CMK (cell line): Measurements from ENCODE around the gene AFF2.
A peak's percentile ranks its signal among the peaks of the same experiment; 100 is the strongest.

ENCODE experiments used
- DNase-seq: peaks from one replicate; pipeline ENCODE4 v3.0.0-alpha.2; 2010; ENCODE audit warnings: low read depth

The AFF2 gene

DNA sequence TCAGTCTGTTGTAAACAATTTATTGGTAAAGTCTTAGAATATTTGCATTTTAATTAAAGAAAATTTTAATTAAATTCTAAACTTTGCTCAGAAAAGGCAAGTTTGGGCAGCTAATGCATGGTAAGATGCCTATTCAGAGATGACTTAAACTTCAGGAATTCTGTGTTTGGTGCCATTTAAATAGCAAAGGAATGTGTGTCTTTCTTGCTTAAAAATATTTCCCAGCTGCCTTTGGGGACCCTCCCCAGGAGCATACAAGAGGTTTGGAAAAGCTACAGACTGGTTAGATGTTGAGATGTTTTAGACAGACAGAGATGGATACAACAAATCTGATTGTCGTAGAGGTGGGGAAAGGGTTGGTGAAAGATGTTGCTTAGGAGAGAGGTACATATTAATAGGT lies 36.5 kb downstream of the AFF2 start:
- no peak for DNase-seq

DNA sequence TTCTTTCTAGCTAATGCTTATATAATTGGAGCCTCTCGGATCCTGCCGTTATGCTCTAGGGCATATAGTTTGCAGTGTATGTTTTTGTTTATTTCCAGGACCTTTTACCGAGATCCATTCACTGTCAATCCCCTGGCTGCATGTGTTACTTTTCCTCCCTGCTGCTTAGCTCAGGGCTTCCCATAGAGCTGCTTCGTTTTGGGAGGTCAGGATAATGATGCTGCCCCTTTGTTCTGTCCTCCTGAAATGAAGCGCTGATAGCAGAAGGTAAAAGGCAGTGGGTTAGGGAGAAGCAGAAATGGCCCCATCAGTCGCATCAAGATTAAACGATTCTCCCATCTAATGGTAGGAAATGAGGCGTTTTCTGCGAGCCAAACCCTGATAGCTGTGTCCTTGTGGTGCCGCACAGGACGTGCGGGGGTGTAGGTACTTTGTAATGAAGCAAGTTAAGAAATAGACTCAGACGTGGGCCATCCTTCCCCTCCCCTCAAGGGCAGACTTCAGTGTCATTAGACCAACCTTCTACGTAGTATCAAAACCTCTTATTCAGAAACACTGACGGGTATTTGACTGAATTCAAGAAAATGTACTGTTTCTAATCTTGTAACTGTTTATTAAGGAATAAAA lies 37.3 kb downstream of the AFF2 start:
- no peak for DNase-seq

DNA sequence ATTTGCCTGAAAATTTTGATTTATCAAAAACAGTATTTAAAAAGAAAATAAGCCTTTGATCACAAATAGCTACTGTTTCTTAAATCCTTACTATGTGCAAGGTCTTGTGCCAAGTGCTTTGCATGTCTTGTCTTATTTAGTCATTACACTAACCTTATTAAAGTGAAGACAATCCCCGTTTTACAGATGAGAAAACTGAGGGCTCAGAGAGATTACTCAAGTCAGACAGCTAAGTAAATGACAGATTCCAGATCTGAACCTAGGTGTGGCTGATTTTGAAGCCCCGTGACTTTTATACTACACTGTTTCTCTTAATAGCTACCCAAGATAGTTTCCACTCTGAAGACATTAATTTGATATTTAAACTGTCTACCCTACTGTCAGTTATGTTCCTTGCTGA lies 38.2 kb downstream of the AFF2 start:
- DNase-seq = no peak

DNA sequence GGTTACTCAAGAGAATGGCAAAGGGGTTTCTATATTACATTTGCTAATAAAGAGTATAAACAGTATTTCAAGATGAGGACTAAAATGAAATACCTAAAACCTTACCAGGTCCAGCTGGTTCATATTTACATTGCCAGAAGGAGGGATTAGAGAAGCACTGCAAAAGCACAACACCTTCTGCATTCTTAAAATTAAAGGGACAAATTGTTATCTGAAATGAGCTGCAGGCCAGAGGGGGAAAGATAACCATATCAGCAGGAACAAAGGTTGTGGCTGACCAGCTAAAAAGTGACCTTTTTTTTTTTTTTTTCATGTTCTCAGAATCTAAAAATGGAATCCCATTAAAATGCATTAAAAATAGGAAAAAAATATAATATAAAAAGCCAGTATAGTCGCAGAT lies 39.7 kb downstream of the AFF2 start:
- DNase-seq = no peak

DNA sequence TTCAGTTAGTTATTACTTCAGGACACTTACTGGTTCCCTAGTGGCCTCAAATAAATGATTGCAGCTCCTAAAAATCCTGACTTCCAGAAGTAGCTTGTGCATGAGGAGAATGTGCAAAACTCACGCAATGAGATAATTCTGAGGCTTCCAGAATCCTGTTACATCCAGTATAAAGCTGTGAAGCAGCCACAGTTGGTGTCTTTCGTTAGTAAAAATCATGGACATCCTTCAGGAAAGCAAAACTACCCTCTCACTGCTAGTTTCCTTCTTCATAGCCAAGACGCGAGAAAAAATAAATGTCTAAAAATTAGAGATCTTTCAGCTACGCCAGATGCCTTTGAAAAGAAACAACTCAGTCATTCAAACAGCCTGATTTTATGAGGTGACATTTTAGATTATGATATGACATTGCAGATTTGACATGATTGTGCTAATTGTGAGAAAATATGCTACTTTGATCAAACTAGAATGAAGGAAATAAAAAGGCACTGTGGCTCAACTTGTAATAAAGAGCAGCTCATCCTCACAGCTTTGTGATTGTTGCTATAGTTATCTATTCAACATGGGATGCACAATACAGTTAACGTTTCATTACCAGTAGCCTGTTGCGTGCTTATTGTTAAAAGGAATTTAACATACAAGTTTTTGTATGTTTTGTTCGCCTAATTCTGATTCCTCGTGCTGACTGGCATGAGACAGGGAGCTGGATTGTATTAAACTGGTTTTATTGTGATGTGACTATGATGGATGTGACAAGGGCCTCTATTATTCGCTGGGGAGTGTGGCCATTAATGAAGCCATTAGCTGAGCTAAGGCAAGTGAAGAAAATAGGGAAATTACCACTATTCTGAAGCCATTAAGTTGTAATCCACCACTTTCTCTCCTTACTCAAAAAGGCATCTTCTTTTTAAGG lies 40.5 kb downstream of the AFF2 start:
- DNase-seq = no peak

DNA sequence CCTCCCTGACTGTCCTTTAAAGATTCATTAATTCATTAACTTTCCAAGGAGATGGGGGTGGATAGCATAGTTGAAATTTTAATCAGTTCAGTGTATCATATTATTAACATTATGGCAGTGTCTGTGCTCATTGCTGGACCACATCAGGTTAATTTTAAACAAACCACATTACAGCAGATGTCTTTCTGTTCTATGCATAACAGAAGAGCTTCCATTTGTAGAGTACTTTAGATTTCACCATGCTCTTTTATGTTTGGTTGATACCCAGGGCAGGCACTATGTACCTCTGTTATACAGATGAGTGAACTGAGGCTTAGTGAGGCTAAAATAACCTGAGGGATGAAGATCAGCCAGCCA lies 41.1 kb downstream of the AFF2 start:
- no peak for DNase-seq

DNA sequence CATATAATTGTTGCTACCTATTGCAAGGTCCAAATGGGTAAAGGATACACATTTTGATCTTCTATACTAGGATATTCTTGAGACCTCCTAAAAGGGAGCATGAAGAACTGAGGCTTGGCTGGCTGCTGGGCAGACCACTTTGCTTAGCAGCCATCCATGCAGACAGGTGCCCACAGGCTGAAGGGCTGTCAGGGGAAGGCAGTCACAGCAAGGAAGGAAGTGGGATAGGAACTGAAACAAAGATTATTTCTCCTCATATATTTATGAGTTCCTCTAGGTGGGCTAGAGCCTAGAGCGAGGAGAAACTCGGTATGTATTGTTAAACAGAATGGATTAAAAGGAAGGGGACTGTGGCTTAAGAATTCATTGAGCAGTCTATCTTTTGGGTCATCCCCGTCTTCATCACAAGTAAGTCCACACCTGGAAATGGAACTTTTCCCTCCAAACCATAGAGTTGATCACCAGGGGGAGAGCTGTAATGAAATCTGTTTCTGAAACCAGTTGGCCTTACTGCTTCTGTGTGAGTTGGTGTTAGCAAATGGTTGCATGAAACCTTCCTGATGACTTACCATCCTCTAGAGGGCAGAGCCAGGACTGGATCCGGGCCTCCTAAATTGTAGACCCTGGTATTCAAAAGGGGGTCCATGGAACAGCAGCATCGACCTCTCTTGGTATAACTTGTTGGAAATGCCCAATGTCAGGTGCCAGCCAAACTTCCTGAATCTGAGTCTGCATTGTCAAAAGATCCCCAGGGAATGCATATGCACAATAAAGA lies 42.3 kb downstream of the AFF2 start:
- DNase-seq = no peak

DNA sequence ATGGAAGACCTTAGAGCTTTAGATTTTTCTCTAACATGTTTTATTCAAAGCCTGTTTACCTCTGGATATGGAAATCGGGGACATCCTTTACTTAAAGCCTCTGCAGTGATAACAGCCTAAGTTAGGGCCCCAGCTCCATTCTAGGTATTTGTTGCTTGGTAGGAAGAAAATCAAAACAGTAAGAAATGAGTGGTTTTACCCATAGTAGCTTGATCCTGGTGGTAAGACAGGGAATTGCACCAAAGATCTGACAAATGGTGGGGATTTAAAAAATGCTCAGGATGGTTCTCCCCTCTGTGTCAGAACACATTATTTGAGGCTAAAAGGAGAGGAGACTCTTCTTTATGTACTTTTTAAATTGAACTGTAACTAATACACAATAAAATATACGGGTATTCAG lies 52.4 kb downstream of the AFF2 start:
- DNase-seq = no peak

DNA sequence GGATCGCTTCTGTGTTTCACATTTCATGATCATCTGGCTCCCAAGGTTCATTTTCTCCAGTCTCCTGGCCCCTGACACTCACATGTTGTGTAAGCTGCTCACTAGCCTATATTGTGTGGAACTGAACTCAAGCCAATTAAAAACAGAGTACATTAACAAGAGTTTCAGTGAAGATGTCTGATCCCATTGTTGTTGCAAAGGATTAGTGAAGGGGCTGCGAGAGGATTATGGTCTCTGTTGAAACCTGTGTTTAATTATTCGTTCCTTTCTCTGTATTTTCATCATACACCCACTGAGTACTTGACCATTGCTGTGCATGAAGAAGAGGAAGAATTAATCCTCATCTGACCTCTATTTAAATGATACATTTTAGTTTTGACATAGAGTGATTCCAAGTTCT lies 54.7 kb downstream of the AFF2 start:
- DNase-seq = no peak

DNA sequence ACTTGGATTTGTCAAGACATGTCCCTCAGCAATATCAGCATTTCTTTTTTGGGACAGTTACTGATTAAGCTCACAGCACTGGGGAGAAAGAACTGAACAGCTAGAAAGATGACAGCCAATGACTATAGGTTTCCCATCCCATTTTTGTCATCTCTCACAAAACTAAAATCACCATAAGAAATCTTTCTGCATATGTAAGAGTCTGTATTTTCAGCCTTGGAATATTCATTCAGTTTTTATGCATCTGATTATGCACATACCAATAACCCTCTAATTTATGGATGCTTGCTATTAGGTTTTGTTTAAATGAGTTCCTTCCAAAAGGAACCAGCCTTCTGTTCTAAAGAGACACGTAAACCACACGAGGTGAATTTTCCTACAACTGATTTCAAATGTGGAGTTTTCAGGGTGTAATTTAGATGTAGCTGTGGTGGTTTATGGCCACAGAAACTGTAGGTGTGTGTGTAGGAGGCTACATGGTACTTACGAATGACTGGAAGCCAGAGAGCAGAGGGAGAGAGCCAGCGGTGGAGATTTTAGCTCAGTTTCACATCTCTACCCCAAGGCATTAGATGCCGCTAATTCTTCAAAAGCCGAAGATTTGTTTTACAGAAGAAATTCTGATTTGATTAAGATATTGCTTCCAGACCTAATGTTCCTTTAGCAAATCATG lies 55.3 kb downstream of the AFF2 start:
- DNase-seq = no peak

DNA sequence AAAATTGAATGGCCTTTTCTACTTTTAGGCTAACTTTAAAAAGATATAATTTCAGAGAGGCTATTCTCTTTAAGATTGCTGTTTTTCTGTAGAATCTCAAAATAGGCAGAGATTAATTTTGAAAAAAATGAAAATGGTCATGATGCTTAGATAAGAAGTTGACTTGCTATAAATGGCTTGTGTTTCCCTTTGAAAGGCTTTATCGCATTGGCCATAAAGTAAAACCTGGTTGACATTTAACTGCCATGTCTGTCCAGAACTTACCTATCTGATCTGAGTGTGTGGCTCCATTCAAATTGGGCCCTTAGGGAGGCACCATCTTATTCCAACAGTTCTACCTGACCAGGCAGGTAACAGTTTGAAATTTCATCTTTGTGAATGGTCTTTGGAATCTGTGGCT lies 56.1 kb downstream of the AFF2 start:
- DNase-seq = no peak

DNA sequence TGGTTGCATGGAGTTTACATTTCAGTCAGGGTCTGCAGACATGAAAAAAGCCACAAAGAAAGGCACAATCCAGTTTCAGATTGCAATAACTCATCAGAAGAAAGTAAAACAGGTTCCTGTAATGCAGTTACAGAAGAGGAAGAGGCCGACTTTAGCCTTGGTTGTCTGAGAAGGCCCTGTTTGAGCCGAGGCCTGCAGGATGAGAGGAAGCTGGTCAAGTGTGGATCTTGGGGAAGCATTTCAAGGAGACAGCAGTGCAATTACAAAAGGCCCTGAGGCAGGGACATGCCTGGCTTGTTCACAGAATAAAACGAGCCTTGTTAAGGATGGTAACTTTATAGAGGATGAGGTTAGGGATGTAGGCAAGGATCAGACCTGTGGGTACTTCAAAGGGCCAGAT lies 62.4 kb downstream of the AFF2 start:
- DNase-seq = no peak

DNA sequence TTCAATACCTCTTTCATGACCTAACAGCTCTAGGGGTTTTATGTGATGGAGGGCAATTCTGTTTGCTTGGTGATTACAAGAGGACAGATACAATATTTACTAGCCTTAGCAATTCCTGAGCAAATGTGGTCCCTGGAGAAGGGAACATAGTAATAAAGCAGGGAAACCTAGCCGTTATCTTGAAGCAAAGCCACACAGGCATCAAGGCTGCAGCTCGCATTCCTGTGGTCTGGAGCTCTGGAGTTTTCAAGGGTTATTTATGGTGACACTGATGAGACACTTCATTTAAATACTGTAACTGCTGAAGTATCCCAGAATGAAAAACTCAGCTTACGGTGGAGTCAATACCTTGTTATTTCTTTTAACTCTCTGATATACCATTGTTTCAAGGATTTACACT lies 66.8 kb downstream of the AFF2 start:
- DNase-seq = no peak

DNA sequence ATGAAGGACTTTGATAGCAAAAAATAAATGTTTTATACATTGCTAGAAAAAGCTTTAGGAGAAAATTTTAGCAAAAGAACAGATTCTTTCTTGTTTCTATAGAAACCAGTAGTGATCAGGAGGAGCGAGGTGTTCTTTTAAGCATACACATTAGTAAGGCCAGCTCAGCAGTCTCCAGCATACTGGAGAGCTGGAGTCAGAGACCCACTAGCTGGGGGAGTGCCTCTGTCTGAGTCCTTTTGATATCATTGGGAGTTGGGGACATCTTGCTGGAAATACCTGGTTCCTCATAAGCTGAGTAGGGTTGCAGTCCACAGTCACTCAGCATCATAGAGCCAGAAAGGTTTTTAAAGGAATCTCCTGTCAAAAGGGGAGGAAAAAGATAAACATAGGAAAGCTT lies 67.4 kb downstream of the AFF2 start:
- no peak for DNase-seq

DNA sequence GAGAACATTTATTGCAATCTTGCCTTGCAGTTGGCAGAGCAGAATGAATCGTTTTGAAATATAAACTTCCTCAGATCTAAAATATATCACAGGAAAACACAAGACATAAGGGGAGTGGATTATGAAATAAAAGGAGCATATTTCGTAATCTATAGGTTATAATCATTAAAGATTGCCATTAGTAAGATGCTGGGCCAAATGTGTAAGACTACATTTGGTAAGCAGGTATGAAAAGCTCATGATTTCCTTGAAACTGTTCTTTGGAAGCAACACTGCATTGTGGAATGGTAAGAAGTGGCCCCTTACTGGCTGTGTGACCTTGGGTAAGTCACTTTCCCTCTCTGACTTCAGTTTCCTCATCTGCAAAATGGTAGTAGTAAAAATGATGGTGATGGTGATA lies 68.3 kb downstream of the AFF2 start:
- DNase-seq = no peak

DNA sequence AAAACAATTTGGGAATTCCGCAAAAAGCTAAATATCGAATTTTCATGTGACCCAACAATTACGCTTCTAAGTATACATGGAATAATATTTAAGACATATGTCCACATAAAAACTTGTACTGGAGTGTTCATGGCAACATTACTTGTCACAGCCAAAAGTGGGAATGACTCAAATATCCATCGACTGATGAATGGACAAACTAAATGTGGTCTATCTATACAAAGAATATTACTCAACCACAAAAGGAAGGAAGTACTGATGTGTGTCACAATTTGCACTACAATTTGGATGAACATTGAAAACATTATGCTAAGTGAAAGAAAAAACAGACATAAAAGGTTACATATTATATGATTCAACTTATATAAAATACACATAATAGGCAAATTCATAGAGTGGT lies 71.9 kb downstream of the AFF2 start:
- DNase-seq = peak; percentile 15

DNA sequence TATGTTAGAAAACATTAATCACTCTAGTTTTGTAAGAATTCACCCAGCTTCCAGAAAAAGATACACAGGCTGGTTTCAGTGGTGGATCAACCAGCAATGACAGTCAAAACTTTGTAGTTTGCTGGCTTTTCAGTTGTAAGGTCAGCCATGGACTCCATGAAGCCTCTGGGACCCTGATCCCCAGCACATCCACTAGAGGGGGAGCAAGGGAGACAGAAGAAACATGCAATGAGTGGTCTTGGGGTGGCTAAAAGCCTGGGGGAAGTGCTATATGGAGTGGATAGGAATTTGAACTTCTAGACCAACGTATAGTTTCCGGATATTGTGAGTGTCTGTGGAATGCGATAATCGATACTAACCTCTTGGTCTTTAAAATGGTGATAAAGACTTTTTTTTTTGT lies 72.7 kb downstream of the AFF2 start:
- no peak for DNase-seq

DNA sequence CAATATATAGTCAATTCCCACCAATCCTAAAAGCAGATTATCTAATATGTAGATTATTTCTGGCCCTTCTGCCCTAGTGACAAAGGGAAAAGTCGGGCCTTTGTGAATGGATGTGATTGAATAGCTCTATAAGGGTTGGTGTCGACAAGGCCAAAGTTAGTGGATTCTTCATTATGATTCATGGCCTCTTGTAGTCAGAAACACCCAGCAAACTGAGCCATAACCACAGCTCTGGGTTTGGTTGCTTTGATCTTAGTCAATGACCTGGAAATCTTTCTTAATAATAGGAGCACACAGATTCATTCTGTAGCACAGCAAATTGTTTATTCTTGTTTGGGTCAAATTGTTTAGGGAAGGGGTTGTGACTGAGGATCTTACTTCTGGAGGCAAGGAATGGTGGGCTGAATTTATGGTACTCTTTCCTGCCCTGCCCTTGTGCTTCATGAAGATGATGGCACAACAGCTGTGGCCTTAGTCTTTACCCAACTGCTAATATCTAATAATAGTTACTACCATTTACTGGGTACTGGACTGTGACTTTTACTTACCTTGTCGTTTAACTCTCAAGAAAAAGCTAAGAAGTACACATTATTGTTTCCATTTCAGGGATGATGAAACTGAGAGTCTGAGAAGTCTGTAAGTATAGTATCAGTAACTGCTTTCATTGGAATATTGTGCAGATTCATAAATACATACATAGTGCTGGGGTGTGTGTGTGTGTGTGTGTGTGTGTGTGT lies 74.0 kb downstream of the AFF2 start:
- DNase-seq = no peak

DNA sequence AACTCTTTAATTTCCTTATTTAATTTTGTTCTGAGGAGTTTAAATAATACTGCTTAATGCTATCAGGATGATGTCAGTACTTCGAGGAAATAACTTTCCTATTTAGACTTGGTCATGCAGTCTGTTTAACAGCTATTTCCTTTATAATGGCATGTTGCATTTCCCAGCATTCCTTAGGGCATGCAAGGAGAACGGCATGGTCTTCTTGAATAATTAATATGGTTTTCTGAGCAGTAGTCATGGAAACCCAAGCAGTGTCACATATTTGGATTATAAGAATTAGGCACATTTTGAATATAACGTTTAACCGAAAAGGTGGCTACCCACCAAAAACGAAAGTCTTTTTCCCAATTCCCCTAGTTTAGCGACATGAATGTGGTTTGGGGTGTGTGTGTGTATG lies 76.0 kb downstream of the AFF2 start:
- no peak for DNase-seq

DNA sequence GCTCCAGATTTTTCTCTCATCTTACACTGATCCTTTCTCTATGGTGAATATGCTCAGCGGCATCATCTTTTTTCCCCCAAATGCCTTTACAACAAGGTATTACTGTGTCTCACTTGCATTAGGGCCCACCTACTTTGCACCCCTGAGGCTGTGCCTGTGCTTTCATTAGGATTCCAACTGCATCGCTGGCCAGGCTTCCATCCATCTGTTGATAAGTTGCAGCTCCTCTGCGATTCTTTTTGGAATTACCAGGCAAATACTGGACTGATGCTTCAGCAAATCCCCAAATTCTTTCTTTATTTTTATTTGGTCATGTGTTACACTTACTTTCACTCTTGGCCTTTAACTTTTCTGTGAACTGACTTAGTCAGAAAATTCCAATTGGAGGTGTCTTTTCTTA lies 77.3 kb downstream of the AFF2 start:
- no peak for DNase-seq

DNA sequence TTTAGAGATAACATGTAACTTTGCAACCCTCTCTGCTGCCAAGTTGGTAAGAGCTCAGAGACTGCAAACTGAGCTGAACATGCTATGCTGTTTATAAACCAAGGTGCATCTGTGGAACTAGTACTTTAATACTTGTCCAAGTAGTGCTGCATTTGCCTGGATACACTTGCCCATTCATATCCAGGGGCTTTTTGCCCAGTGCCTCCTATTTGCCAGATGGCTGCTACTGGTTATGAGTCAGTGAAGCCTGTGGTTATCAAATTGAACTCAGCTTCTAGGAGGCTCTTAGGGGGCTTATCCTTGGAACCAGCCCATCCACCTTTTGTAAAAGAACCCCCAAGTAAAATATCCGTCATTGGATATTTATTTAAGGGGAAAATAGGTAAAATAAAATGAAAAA lies 79.6 kb downstream of the AFF2 start:
- DNase-seq = no peak

DNA sequence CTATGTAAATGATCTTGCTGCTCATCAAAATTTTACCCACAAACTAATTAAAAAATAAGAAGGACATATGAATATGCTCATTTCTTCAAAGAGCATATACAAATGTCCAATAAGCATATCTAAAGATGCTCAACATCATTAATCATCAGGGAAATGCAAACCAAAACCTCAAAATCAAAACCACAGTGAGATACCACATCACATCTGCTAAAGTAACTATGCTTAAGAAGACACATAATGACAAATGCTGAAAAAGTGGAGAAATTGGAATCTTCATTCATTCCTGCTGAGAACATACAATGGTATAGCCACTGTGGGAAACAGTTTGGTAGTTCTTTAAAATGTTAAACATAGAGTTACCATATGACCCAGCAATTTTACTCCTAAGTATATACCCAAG lies 81.9 kb downstream of the AFF2 start:
- no peak for DNase-seq
